ENCODE measurements around the gene CLEC2A. TPM values are rescaled to one million over a fixed set of nuclear protein-coding genes. Genes with fewer than 3 reads are reported as not detected.

The CLEC2A gene
- total RNA-seq, 2 donors from 2014 or later, result not detected

Other genes starting within 250 kb of the CLEC2A start
- under 1 TPM in 1 of 2 donors, not detected in 1; 0.27 TPM for gene CLECL1, start 199.3 kb downstream of the CLEC2A start, total RNA-seq
- gene CD69, start 171.5 kb downstream of the CLEC2A start, total RNA-seq, result 1 to 10 TPM; 2.6 to 3.9 TPM
- gene KLRF1, start 104.9 kb downstream of the CLEC2A start, total RNA-seq, result under 1 TPM in 1 of 2 donors, not detected in 1; 0.31 TPM
- gene CLEC2B, start 63.0 kb downstream of the CLEC2A start, total RNA-seq, result 1 to 10 TPM; 1.6 to 4.8 TPM
- gene KLRF2, start 50.9 kb downstream of the CLEC2A start, total RNA-seq, result not detected
- gene CLEC12A, start 39.0 kb upstream of the CLEC2A start, total RNA-seq, result under 1 TPM in 1 of 2 donors, not detected in 1; 0.75 TPM
- gene CLEC1B, start 66.8 kb upstream of the CLEC2A start, total RNA-seq, result not detected
- not detected for gene CLEC12B, start 78.3 kb upstream of the CLEC2A start, total RNA-seq
- under 1 TPM in 1 of 2 donors, not detected in 1; 0.39 TPM for gene CLEC9A, start 98.3 kb upstream of the CLEC2A start, total RNA-seq
- gene CLEC1A, start 166.6 kb upstream of the CLEC2A start, total RNA-seq, result 1 to 10 TPM in 1 of 2 donors, under 1 TPM in 1; 0.64 to 1.4 TPM
- gene CLEC7A, start 197.8 kb upstream of the CLEC2A start, total RNA-seq, result 1 to 10 TPM; 2.5 to 4.5 TPM
- gene OLR1, start 239.8 kb upstream of the CLEC2A start, total RNA-seq, result not detected
- not detected for gene TMEM52B, start 246.7 kb upstream of the CLEC2A start, total RNA-seq